Gastrocnemius medialis (tissue), 4 donors: ENCODE measurements around the gene WTAP.

Experiments used
- POLR2A ChIP-seq, 2 donors: fragments of 450-650 bp; IDR thresholded peaks; one replicate each; pipeline ENCODE4 v1.6.1; 2017; ENCODE audit warnings: antibody characterized with exemption in 2 of 2, mild to moderate bottlenecking in 2 of 2, moderate library complexity in 2 of 2
- TF ChIP-seq, protein P1 (sequence below), 5 experiments: fragments of 450-650 bp in 3 of 5; fragments of 200-600 bp in 2 of 5; sonication (generic) in 2 of 5; IDR thresholded peaks in 4 of 5; conservative IDR thresholded peaks in 1 of 5; 1 replicate in 4 of 5; 2 replicates in 1 of 5; pipeline ENCODE4 v1.5.1; 2016 to 2019; ENCODE audit warnings: antibody characterized with exemption in 5 of 5, mild to moderate bottlenecking in 3 of 5, moderate library complexity in 3 of 5

DNA sequence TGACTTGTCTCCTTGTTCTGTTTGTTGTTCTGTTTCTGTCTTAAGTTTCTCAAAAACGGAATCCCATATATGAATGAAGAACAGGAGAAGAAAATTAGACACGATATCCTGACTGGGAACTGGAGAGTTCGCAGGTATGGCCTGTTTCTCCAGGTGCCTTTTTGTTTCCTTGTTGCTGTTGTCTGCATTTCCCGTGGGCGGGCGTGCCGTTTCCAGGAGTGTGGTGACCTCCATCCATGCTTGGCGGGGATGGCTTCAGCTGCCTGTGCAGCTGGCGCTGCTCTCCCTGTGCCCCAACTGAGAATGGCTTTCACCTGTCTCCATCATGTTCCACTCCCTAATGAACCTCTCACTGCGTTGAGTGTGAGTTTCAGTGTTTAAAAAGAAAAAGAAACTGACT, 77.2 kb downstream of the WTAP start:
- TF ChIP-seq, protein P1, sequence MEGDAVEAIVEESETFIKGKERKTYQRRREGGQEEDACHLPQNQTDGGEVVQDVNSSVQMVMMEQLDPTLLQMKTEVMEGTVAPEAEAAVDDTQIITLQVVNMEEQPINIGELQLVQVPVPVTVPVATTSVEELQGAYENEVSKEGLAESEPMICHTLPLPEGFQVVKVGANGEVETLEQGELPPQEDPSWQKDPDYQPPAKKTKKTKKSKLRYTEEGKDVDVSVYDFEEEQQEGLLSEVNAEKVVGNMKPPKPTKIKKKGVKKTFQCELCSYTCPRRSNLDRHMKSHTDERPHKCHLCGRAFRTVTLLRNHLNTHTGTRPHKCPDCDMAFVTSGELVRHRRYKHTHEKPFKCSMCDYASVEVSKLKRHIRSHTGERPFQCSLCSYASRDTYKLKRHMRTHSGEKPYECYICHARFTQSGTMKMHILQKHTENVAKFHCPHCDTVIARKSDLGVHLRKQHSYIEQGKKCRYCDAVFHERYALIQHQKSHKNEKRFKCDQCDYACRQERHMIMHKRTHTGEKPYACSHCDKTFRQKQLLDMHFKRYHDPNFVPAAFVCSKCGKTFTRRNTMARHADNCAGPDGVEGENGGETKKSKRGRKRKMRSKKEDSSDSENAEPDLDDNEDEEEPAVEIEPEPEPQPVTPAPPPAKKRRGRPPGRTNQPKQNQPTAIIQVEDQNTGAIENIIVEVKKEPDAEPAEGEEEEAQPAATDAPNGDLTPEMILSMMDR (IDR thresholded peaks at IDR 0.05 in 4 of 5, conservative IDR thresholded peaks at IDR 0.05 in 1 of 5) = no peak
- no peak for TF ChIP-seq POLR2A (IDR thresholded peaks at IDR 0.05)
